ENCODE data around the gene AGFG2. TPM values are rescaled to one million over a fixed set of nuclear protein-coding genes. Genes with fewer than 3 reads are reported as not detected.
A peak's percentile ranks its signal among the peaks of the same experiment; 100 is the strongest.

Gene AGFG2
- total and polyA plus RNA-seq, 2 of the 13 experiments (the other 11 are each of a cell fraction or from before 2014, with no cell fraction given): 125 to 132 TPM

- TF ChIP-seq ZNF839 (CRISPR knock-in tag; IDR thresholded peaks at IDR 0.05; ENCODE audit: borderline replicate concordance) (no peak), PHB2 (IDR thresholded peaks at IDR 0.05; ENCODE audit: partially characterized antibody) (no peak), ZNF24 (IDR thresholded peaks at IDR 0.05) (no peak), TFDP1 (CRISPR knock-in tag; IDR thresholded peaks at IDR 0.05; ENCODE audit: borderline replicate concordance) (no peak; the same call in 1 of the 2 replicates), ATAD3A (CRISPR knock-in tag; IDR thresholded peaks at IDR 0.05) (no peak), CHCHD3 (CRISPR knock-in tag; IDR thresholded peaks at IDR 0.05) (no peak), ZNF737 (CRISPR knock-in tag; IDR thresholded peaks at IDR 0.05; ENCODE audit: borderline replicate concordance) (no peak), RCOR2 (CRISPR knock-in tag; IDR thresholded peaks at IDR 0.05) (peak; percentile 73), ARID4A (CRISPR knock-in tag; IDR thresholded peaks at IDR 0.05; ENCODE audit: borderline replicate concordance) (no peak; the same call in 1 of the 2 replicates), ZNF510 (CRISPR knock-in tag; IDR thresholded peaks at IDR 0.05; ENCODE audit: low read depth) (no peak), IKZF5 (CRISPR knock-in tag; IDR thresholded peaks at IDR 0.05) (peak; percentile 16; the same call in 1 of the 2 replicates), SYNCRIP (IDR thresholded peaks at IDR 0.05; ENCODE audit: insufficient read depth, low read depth, low read length) (no peak), CREM (IDR thresholded peaks at IDR 0.05) (peak; percentile 78), CREM (CRISPR knock-in tag; IDR thresholded peaks at IDR 0.05) (no peak)
- TF ChIP-seq, protein P1, sequence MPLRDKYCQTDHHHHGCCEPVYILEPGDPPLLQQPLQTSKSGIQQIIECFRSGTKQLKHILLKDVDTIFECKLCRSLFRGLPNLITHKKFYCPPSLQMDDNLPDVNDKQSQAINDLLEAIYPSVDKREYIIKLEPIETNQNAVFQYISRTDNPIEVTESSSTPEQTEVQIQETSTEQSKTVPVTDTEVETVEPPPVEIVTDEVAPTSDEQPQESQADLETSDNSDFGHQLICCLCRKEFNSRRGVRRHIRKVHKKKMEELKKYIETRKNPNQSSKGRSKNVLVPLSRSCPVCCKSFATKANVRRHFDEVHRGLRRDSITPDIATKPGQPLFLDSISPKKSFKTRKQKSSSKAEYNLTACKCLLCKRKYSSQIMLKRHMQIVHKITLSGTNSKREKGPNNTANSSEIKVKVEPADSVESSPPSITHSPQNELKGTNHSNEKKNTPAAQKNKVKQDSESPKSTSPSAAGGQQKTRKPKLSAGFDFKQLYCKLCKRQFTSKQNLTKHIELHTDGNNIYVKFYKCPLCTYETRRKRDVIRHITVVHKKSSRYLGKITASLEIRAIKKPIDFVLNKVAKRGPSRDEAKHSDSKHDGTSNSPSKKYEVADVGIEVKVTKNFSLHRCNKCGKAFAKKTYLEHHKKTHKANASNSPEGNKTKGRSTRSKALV (CRISPR knock-in tag; IDR thresholded peaks at IDR 0.05): no peak
- TF ChIP-seq, protein P2, sequence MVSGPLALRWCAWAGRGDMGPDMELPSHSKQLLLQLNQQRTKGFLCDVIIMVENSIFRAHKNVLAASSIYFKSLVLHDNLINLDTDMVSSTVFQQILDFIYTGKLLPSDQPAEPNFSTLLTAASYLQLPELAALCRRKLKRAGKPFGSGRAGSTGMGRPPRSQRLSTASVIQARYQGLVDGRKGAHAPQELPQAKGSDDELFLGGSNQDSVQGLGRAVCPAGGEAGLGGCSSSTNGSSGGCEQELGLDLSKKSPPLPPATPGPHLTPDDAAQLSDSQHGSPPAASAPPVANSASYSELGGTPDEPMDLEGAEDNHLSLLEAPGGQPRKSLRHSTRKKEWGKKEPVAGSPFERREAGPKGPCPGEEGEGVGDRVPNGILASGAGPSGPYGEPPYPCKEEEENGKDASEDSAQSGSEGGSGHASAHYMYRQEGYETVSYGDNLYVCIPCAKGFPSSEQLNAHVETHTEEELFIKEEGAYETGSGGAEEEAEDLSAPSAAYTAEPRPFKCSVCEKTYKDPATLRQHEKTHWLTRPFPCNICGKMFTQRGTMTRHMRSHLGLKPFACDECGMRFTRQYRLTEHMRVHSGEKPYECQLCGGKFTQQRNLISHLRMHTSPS (CRISPR knock-in tag; IDR thresholded peaks at IDR 0.05; ENCODE audit: low read depth): no peak
- TF ChIP-seq, protein P3, sequence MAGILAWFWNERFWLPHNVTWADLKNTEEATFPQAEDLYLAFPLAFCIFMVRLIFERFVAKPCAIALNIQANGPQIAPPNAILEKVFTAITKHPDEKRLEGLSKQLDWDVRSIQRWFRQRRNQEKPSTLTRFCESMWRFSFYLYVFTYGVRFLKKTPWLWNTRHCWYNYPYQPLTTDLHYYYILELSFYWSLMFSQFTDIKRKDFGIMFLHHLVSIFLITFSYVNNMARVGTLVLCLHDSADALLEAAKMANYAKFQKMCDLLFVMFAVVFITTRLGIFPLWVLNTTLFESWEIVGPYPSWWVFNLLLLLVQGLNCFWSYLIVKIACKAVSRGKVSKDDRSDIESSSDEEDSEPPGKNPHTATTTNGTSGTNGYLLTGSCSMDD (CRISPR knock-in tag; IDR thresholded peaks at IDR 0.05): no peak
Measured at GRCh38 chr7:100546129-100546925, 7.3 kb downstream of the AGFG2 start (continued).
